ENCODE data around the gene CA4.
A peak's percentile ranks its signal among the peaks of the same experiment; 100 is the strongest.

DNA sequence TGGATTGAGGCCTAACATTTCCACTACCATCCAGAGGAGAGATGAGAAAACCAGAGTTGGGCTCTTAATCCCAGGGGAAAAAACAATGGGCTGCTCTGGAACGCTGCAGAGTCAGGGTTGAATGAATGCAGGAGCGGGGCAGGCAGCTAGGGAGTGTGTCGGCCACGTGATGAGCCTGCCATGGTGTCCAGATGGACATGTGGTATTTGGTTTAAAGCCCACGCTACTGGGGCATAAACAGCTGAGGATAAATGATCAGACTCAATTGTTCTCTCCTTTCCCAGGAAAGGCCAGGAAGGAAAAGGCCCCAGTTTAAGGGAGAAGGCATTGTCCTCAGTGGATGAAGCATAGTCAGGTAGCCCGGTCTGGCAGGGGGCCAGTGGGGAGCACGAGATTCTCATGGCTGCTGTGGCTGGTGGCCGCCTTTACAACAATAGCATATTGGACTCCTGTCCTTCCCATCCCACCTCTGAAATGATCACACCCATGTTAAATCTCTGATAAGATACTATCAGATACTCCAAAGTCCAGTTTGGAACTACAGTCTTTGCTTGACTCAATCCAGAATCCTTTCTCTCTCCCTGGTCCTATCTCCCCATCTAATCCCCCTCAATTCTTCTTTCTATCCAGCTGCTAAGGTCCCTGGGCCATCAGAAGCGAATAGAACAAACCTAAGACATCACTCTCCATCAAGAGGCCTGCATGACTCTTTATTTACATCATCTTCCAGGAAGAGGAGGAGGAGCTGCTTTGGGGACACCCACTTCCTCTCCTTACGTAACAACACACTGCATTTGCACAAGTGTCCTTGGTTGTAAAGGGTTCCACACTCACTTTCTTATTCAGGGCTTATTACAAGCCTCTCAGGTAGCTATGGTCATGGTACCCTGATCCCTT is 20.4 kb downstream of the CA4 start:
- TF ChIP-seq POLR2A (IDR thresholded peaks at IDR 0.05) (no peak), POLR2AphosphoS5 (IDR thresholded peaks at IDR 0.05) (peak in 1 of 3 donors; percentile 31), EP300 (IDR thresholded peaks at IDR 0.05; ENCODE audit: low read depth) (no peak)
- TF ChIP-seq, protein P1, sequence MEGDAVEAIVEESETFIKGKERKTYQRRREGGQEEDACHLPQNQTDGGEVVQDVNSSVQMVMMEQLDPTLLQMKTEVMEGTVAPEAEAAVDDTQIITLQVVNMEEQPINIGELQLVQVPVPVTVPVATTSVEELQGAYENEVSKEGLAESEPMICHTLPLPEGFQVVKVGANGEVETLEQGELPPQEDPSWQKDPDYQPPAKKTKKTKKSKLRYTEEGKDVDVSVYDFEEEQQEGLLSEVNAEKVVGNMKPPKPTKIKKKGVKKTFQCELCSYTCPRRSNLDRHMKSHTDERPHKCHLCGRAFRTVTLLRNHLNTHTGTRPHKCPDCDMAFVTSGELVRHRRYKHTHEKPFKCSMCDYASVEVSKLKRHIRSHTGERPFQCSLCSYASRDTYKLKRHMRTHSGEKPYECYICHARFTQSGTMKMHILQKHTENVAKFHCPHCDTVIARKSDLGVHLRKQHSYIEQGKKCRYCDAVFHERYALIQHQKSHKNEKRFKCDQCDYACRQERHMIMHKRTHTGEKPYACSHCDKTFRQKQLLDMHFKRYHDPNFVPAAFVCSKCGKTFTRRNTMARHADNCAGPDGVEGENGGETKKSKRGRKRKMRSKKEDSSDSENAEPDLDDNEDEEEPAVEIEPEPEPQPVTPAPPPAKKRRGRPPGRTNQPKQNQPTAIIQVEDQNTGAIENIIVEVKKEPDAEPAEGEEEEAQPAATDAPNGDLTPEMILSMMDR (IDR thresholded peaks at IDR 0.05) = no peak
